CD4-positive, CD25-positive, alpha-beta regulatory T cell (primary cell): ENCODE results near the gene NFATC2. TPM values are rescaled to one million over a fixed set of nuclear protein-coding genes. Genes with fewer than 3 reads are reported as not detected.

Experiments
- ATAC-seq, 2 donors: fragments of 150-1000 bp; cut with Tn5 transposase; one replicate each; pipeline ENCODE4 v1.10.0; 2021; ENCODE audit warnings: low read depth in 2 of 2, moderate number of reproducible peaks in 2 of 2, moderate library complexity in 1 of 2
- DNase-seq, 3 donors: peaks; one replicate each; pipeline versions ENCODE4 v3.0.0 to v3.0.0-alpha.2; 2012 to 2022; ENCODE audit warnings: mixed read lengths in 1 of 3
- H3K27ac ChIP-seq: one replicate; pipeline ENCODE4 v1.7.0; 2013; ENCODE audit warnings: mild to moderate bottlenecking, low read length; ENCODE audit not compliant: insufficient read depth, poor library complexity, severe bottlenecking
- H3K27me3 ChIP-seq: one replicate; pipeline ENCODE4 v1.7.0; 2013; ENCODE audit warnings: low read length; ENCODE audit not compliant: control insufficient read depth, insufficient read depth
- H3K36me3 ChIP-seq: one replicate; pipeline ENCODE4 v1.7.0; 2013; ENCODE audit warnings: mild to moderate bottlenecking, low read length, moderate library complexity; ENCODE audit not compliant: control insufficient read depth, insufficient read depth
- H3K4me1 ChIP-seq: 2 replicates; pipeline ENCODE4 v1.7.0; 2013; ENCODE audit warnings: mild to moderate bottlenecking, low read length; ENCODE audit not compliant: insufficient read depth, control insufficient read depth, poor library complexity, severe bottlenecking
- H3K4me3 ChIP-seq: one replicate; pipeline ENCODE4 v1.7.0; 2013; ENCODE audit warnings: low read depth, mild to moderate bottlenecking, low read length, moderate library complexity
- H3K9me3 ChIP-seq, 2 experiments: 1 replicate in 1 of 2; 2 replicates in 1 of 2; pipeline ENCODE4 v1.7.0; 2013; ENCODE audit warnings: low read length in 2 of 2, mild to moderate bottlenecking in 1 of 2, moderate library complexity in 1 of 2; ENCODE audit not compliant: control insufficient read depth in 2 of 2
- H3K27ac Mint-ChIP-seq, 3 donors: one replicate each; pipeline ENCODE4 v1.8.0; 2020 to 2022; ENCODE audit warnings: mild to moderate bottlenecking in 3 of 3, mixed read lengths in 3 of 3, moderate library complexity in 2 of 3
- H3K27me3 Mint-ChIP-seq: one replicate; pipeline ENCODE4 v1.8.0; 2022; ENCODE audit warnings: mild to moderate bottlenecking, mixed read lengths
- H3K36me3 Mint-ChIP-seq: one replicate; pipeline ENCODE4 v1.8.0; 2020; ENCODE audit warnings: mixed read lengths
- H3K4me1 Mint-ChIP-seq, 4 donors: one replicate each; pipeline ENCODE4 v1.8.0; 2020 to 2022; ENCODE audit warnings: mixed read lengths in 4 of 4, mild to moderate bottlenecking in 1 of 4
- H3K4me3 Mint-ChIP-seq, 4 donors: one replicate each; pipeline ENCODE4 v1.8.0; 2020 to 2022; ENCODE audit warnings: mild to moderate bottlenecking in 4 of 4, mixed read lengths in 4 of 4, moderate library complexity in 3 of 4
- H3K9me3 Mint-ChIP-seq, 7 donors: one replicate each; pipeline ENCODE4 v1.8.0; 2020 to 2022; ENCODE audit warnings: mixed read lengths in 7 of 7, mild to moderate bottlenecking in 3 of 7, moderate library complexity in 2 of 7
- polyA plus RNA-seq, 4 donors: library from polyadenylated mRNA; unstranded; fragments of 300-500 nt; fragmentation: Illumina TruSeq; gene quantifications; one replicate each; pipeline ENCODE4 v1.2.3, GENCODE V29; 2021
- total RNA-seq: library from RNA; stranded (reverse); gene quantifications from one replicate; pipeline ENCODE4 v1.2.3, GENCODE V29; 2022

Gene NFATC2
- total and polyA plus RNA-seq, 5 donors from 2014 or later, result 11.0 to 56.8 (median 14.2) TPM

GRCh38 chr20:51410586-51411325 is 131.8 kb downstream of the NFATC2 start:
- H3K9me3 Mint-ChIP-seq, result peaks cover 0 to 3% (median 0%) of the 10 kb centered on the region in 7 donors
- peaks cover 0 to 6% of the 10 kb centered on the region in 2 experiments for H3K9me3 ChIP-seq
- peaks cover 11 to 54% (median 32%) of the 10 kb centered on the region in 4 donors for H3K4me1 Mint-ChIP-seq
- no peaks in the 10 kb centered on the region for H3K27me3 Mint-ChIP-seq
- H3K36me3 Mint-ChIP-seq, result peaks cover 29% of the 10 kb centered on the region
- no peak overlapping the region for H3K4me3 Mint-ChIP-seq
- DNase-seq, result no peak
- no peaks in the 10 kb centered on the region for H3K27me3 ChIP-seq
- no peak for ATAC-seq
- peaks cover 31% of the 10 kb centered on the region for H3K4me1 ChIP-seq
- no peak overlapping the region for H3K4me3 ChIP-seq
- H3K27ac Mint-ChIP-seq, result peak overlapping the region; percentile 59 to 86 (median 67)
- no peak overlapping the region for H3K27ac ChIP-seq
- peaks cover 30% of the 10 kb centered on the region for H3K36me3 ChIP-seq

GRCh38 chr20:51409192-51409880 is 133.2 kb downstream of the NFATC2 start:
- Mint-ChIP-seq H3K4me1 (peaks cover 14 to 55% (median 33%) of the 10 kb centered on the region in 4 donors), H3K9me3 (peaks cover 0 to 3% (median 0%) of the 10 kb centered on the region in 7 donors), H3K36me3 (peaks cover 37% of the 10 kb centered on the region), H3K27me3 (no peaks in the 10 kb centered on the region), H3K27ac (no peak overlapping the region), H3K4me3 (no peak overlapping the region)
- H3K27ac ChIP-seq, result no peak overlapping the region
- peaks cover 25% of the 10 kb centered on the region for H3K36me3 ChIP-seq
- ATAC-seq (no peak), DNase-seq (no peak)
- no peak overlapping the region for H3K4me3 ChIP-seq
- peaks cover 36% of the 10 kb centered on the region for H3K4me1 ChIP-seq
- H3K27me3 ChIP-seq, result no peaks in the 10 kb centered on the region
- H3K9me3 ChIP-seq, result peaks cover 0 to 6% of the 10 kb centered on the region in 2 experiments

- Mint-ChIP-seq H3K4me3 (peak overlapping the region; percentile 62 to 80 (median 68)), H3K4me1 (peaks cover 32 to 71% (median 56%) of the 10 kb centered on the region in 4 donors), H3K9me3 (peaks cover 0 to 3% (median 0%) of the 10 kb centered on the region in 7 donors), H3K36me3 (peaks cover 34% of the 10 kb centered on the region), H3K27ac (peak overlapping the region; percentile 97 to 100 (median 99)), H3K27me3 (no peaks in the 10 kb centered on the region)
- ATAC-seq (peak; percentile 91 to 95), DNase-seq (peak; percentile 79 to 97 (median 86))
- H3K27me3 ChIP-seq, result no peaks in the 10 kb centered on the region
- peaks cover 0 to 5% of the 10 kb centered on the region in 2 experiments for H3K9me3 ChIP-seq
- H3K36me3 ChIP-seq, result peaks cover 18% of the 10 kb centered on the region
- peaks cover 64% of the 10 kb centered on the region for H3K4me1 ChIP-seq
- H3K4me3 ChIP-seq, result peak overlapping the region; percentile 38
- H3K27ac ChIP-seq, result peak overlapping the region; percentile 95
Observed at GRCh38 chr20:51404297-51405060, 138.0 kb downstream of the NFATC2 start.

- H3K27ac Mint-ChIP-seq, result peak overlapping the region; percentile 97 to 100 (median 99)
- Histone ChIP-seq H3K27me3 (no peaks in the 10 kb centered on the region), H3K4me1 (peaks cover 69% of the 10 kb centered on the region), H3K4me3 (peak overlapping the region; percentile 38), H3K27ac (peak overlapping the region; percentile 95), H3K36me3 (peaks cover 9% of the 10 kb centered on the region), H3K9me3 (no peaks in the 10 kb centered on the region)
- H3K4me3 Mint-ChIP-seq, result peak overlapping the region; percentile 11 to 69 (median 56)
- no peaks in the 10 kb centered on the region for H3K27me3 Mint-ChIP-seq
- H3K9me3 Mint-ChIP-seq, result no peaks in the 10 kb centered on the region
- ATAC-seq (no peak), DNase-seq (no peak)
- peaks cover 35 to 80% (median 63%) of the 10 kb centered on the region in 4 donors for H3K4me1 Mint-ChIP-seq
- H3K36me3 Mint-ChIP-seq, result peaks cover 32% of the 10 kb centered on the region
Observed at GRCh38 chr20:51403466-51404220, 138.9 kb downstream of the NFATC2 start.

GRCh38 chr20:51402201-51402600 is 140.3 kb downstream of the NFATC2 start:
- H3K36me3 ChIP-seq, result peaks cover 11% of the 10 kb centered on the region
- ATAC-seq (no peak), DNase-seq (peak; percentile 30 to 71 (median 49))
- Mint-ChIP-seq H3K36me3 (peaks cover 30% of the 10 kb centered on the region), H3K27me3 (no peaks in the 10 kb centered on the region), H3K4me1 (peaks cover 36 to 81% (median 64%) of the 10 kb centered on the region in 4 donors), H3K27ac (peak overlapping the region; percentile 97 to 100 (median 99)), H3K4me3 (peak overlapping the region; percentile 23 to 84 (median 64)), H3K9me3 (no peaks in the 10 kb centered on the region)
- H3K9me3 ChIP-seq, result no peaks in the 10 kb centered on the region
- peak overlapping the region; percentile 69 for H3K4me3 ChIP-seq
- no peaks in the 10 kb centered on the region for H3K27me3 ChIP-seq
- H3K27ac ChIP-seq, result peak overlapping the region; percentile 95
- peaks cover 69% of the 10 kb centered on the region for H3K4me1 ChIP-seq

- DNase-seq, result no peak
- Histone ChIP-seq H3K36me3 (peaks cover 10% of the 10 kb centered on the region), H3K4me3 (peak overlapping the region; percentile 69), H3K4me1 (peaks cover 69% of the 10 kb centered on the region), H3K27ac (peak overlapping the region; percentile 95), H3K27me3 (no peaks in the 10 kb centered on the region), H3K9me3 (no peaks in the 10 kb centered on the region)
- Mint-ChIP-seq H3K4me3 (peak overlapping the region; percentile 62 to 91 (median 76)), H3K9me3 (no peaks in the 10 kb centered on the region), H3K36me3 (peaks cover 29% of the 10 kb centered on the region), H3K27me3 (no peaks in the 10 kb centered on the region), H3K27ac (peak overlapping the region; percentile 97 to 100 (median 99)), H3K4me1 (peaks cover 36 to 76% (median 62%) of the 10 kb centered on the region in 4 donors)
- no peak for ATAC-seq
Observed at GRCh38 chr20:51401496-51401895, 141.0 kb downstream of the NFATC2 start.
